HG03097 (cell line): Measurements from ENCODE around the gene C1RL.

Experiments
- ATAC-seq: cut with Tn5 transposase; IDR thresholded peaks from one replicate; pipeline ENCODE4 v1.9.1; 2021; ENCODE audit not compliant: unreplicated experiment, low FRiP score

C1RL gene, protein sequence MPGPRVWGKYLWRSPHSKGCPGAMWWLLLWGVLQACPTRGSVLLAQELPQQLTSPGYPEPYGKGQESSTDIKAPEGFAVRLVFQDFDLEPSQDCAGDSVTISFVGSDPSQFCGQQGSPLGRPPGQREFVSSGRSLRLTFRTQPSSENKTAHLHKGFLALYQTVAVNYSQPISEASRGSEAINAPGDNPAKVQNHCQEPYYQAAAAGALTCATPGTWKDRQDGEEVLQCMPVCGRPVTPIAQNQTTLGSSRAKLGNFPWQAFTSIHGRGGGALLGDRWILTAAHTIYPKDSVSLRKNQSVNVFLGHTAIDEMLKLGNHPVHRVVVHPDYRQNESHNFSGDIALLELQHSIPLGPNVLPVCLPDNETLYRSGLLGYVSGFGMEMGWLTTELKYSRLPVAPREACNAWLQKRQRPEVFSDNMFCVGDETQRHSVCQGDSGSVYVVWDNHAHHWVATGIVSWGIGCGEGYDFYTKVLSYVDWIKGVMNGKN

GRCh38 chr12:7108796-7109571 is at the start of gene C1RL:
C1RL (minus strand) TSS chr12:7109214; CDS start chr12:7109180, 34 bp downstream.
- ATAC-seq = no peak

DNA sequence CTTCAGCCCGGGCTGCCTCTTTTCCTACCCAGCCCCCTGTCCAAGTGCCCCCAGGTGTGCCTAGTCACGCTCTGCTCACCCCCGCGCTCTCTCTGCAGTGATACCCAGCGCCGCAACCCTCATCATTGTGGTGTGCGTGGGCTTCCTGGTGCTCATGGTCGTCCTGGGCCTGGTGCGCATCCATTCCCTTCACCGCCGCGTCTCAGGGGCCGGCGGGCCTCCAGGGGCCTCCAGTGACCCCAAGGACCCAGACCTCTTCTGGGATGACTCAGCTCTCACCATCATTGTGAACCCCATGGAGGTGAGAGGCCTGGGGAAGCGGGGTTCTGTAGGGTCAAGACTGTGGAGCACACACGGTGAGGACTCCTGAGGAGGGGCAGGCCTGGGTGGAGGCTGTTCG is 48.4 kb upstream of the C1RL start:
- no peak for ATAC-seq

DNA sequence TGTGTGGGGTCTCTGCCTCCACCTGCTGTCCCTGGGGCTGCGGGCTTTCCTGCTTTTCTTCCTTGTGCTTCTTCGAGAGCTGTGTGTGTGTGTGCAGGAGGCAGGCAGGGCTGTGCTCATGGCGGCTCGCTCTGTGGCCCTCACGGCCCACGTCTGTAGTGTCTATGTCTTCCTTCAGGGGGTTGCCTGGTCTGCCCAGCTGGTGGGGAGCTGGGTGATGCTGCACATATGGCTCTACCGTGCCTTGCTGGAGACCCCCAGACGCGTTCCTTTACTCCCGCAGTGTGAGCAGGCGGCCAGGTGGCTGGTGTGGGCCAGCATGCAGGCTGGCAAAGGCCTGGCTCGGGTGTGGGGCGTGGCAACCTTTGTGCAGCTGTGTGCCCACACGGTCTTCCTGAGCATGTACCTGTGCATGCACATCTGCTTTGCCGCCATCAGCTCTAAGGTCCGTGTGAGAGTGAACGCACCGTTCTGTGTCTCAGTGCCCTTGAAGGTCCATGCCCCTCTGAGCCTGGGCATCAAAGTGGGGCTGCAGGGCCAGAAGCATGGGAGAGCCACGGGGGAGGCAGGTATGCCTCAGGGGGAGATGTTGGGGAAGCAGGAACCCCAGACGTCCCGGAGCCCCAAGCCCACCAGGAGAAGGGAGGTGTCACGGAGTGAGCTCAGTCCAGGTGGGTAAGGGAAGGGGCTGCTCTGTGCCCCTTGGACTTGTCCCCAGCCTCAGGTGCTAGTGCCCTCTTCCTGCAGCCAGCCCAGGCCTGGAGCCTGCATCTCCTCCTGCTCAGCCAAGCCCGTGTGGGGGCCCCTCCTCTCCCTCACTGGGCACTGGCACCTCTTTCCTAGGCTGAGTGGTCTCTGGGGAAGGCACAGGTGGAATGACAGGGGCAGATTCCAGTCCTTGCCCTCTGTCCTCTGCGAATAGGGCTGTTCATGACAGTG is 47.5 kb upstream of the C1RL start:
- ATAC-seq = no peak

DNA sequence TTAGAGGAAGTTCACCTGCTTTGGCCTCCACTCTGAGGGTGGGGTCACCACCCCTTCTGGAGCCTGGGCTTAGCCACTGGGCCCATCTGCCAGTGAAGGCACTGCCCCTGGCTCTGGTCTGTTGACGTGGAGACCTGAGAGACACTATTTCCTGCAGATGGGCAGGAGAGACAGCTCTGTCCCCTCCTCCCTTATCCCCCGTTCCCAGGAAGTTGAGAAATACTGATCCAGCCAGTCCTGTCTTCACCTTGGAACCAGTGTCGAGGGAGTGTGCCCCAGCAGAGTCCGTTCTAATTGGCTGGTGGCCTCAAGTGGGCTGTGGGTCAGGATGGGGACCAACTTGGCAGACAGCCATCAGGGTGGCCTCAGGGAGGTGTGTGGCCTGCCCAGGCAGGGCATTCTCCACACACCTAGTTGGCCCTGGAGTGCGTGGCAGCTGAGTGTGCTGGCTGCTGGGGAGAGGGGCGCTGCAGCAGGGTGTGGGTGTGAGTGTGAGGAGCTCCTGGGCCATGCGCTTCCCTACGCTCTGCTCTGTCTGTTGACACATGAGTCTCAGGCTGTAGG is 46.5 kb upstream of the C1RL start:
- ATAC-seq = no peak

DNA sequence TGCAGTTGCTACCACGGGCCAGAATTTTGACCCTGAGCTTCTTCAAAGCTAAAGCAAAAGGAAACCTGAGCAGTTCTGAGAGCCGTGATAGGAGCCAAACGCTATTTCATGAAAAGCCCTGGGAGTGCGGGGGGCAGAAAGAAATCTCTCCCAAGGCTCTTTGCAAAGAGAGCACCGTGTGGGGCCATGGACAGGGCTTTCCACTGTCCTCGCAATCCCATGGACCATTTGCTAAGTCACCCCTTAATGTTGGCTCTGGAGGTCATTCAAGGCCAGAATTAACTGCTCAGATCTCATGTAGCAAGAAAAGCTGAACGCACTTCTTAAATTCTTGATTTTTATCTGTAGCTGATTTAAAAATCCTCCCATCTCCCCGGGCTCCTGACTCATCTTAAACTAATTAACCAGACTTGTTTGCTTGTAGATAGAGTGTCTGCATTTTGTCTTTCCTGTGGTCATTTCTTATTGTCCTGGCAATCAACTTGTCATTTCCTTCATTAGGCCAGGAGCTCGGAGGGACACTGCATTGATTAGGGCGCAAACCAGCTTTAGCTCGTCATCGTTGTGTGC is 46.0 kb upstream of the C1RL start:
- no peak for ATAC-seq

- ATAC-seq = no peak
Observed at GRCh38 chr12:7154042-7154441, 45.0 kb upstream of the C1RL start.

DNA sequence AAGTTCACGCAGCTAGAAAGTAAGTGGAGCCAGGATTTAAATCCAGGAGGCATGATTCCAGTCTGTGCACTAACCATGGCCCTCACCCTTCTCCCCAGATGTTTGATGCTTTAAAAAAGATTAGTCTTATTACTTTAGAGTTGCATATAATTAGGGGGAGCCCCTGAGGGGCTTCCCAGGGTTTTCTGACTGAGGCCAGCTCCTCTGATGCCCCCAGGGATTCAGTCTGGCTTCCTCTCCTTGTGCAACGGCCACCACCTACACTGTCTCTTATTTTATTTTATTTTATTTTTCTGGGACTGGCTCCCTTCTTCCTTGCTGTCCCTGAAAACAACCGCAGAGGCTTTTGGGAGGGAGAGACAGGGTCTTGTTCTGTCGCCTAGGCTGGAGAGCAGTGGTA is 43.8 kb upstream of the C1RL start:
- ATAC-seq = no peak

DNA sequence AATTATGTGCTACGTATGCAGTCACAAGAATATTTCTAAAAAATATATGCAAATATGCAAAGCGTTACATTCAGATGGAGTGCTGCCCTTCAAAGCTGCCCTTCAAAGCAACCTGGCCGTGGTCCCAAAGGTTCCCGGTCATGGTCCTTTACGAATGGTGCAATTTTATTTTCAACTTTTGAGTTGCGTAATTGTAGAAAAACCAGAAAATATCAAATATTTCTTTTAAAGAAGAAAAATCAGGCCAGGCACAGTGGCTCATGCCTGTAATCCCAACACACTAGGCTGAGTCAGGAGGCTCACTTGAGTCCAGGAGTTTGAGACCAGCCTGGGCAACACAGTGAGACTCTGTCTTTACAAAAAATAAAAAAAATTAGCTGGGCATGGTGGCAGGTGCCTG is 42.5 kb upstream of the C1RL start:
- no peak for ATAC-seq

- ATAC-seq = no peak
Observed at GRCh38 chr12:7150841-7151240, 41.8 kb upstream of the C1RL start.

DNA sequence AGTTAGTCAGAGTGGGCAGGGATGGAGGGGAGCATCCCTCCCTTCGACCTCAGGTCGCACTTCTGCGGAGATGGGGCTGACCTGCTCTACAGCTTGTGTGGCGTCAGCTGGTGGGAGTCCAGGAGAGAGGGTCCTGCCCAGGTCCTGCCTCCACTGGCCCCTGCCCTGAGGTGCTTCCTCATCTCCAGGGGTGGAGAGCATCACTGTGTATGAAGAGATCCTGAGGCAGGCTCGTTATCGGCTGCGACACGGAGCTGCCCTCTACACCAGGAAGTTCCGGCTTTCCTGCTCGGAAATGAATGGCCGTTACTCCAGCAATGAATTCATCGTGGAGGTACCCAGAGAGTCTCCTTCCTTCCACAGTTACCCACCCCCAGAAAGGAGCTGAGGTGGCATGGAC is 41.3 kb upstream of the C1RL start:
- no peak for ATAC-seq

- ATAC-seq = no peak
Observed at GRCh38 chr12:7146906-7147305, 37.9 kb upstream of the C1RL start.

GRCh38 chr12:7146228-7146627 is 37.2 kb upstream of the C1RL start:
- no peak for ATAC-seq

- no peak for ATAC-seq
Observed at GRCh38 chr12:7145671-7146070, 36.7 kb upstream of the C1RL start.

- no peak for ATAC-seq
Observed at GRCh38 chr12:7144414-7145120, 35.6 kb upstream of the C1RL start.

- ATAC-seq = no peak
Observed at GRCh38 chr12:7143564-7143963, 34.5 kb upstream of the C1RL start.

GRCh38 chr12:7142809-7143465 is 33.9 kb upstream of the C1RL start:
- no peak for ATAC-seq

DNA sequence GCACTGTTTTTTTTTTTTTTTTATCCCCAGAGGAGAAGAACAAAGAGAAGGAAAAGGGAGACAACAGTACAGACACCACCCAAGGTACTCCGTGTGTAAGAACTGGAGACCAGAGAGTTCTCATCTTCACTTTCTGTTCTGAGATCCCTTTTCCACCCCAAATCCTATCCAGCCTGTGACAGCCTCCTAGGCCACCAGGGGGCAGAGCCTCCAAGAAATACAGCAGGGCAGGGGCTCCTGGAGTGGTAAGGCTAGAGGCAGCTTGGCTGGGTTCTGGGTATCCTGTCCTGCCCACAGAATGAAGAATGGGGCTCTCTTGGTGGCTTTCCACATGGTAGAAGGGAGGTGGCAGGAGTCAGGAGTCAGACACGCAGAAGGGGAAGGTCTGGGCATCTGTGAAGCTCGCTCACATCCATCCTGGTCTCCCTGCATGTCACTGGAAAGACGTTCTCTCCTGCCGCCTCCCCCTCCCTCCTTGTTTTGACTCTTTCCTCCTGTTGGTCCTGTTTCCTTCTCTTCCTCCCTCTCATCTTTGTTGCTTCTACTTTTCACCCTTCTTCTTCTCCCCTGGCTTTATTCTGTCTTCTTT is 33.1 kb upstream of the C1RL start:
- ATAC-seq = no peak

DNA sequence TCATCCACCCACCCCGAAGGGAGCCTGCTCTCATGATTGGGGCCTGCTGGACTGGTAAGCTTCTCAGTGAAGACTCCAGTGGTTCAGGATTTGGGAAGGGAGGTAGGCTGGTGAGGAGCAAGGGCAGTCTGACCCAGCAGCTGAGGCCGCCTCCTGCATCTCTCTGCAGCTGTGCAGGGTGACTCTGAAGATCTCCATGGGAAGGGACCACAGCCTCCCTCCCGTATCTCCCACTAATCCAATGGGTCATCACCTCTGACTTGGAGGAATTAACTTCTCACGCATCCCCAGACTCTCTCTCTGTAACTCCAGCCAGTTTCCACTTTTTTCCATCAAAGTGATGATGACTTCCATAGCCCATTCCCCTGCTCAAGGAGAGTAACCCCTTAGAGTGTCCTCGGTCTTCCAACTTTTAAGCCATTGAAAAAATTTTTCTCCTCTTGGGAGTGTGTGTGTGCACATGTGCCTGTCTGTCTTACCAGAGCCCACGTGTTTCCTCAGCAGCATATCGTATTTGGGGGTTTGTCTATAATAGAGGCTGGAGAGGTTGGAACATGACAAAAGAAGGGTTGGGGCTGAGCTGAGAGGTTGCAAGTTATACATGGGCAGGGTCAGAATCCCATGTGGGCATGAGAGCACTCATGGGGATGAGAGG is 32.5 kb upstream of the C1RL start:
- ATAC-seq = no peak
